GM19035 (cell line): ENCODE results near the gene BACE2.

Experiments
- ATAC-seq: cut with Tn5 transposase; IDR thresholded peaks from one replicate; pipeline ENCODE4 v1.9.1; 2021; ENCODE audit not compliant: unreplicated experiment

BACE2 gene

GRCh38 chr21:41211060-41211805 lies 43.3 kb downstream of the BACE2 start:
- ATAC-seq: no peak

- no peak for ATAC-seq
Measured at GRCh38 chr21:41213021-41213420, 45.1 kb downstream of the BACE2 start.

GRCh38 chr21:41215856-41216408 lies 48.0 kb downstream of the BACE2 start:
- ATAC-seq: no peak

- no peak for ATAC-seq
Measured at GRCh38 chr21:41216486-41216885, 48.5 kb downstream of the BACE2 start.

- no peak for ATAC-seq
Measured at GRCh38 chr21:41217671-41218385, 49.9 kb downstream of the BACE2 start.

- no peak for ATAC-seq
Measured at GRCh38 chr21:41219498-41220207, 51.7 kb downstream of the BACE2 start.

- no peak for ATAC-seq
Measured at GRCh38 chr21:41220208-41220733, 52.3 kb downstream of the BACE2 start.

GRCh38 chr21:41222247-41223068 lies 54.5 kb downstream of the BACE2 start:
- ATAC-seq: no peak

GRCh38 chr21:41226853-41227252 lies 58.9 kb downstream of the BACE2 start:
- ATAC-seq: no peak

- no peak for ATAC-seq
Measured at GRCh38 chr21:41227357-41228005, 59.5 kb downstream of the BACE2 start.

GRCh38 chr21:41228006-41228370 lies 60.0 kb downstream of the BACE2 start:
- ATAC-seq: no peak

GRCh38 chr21:41228492-41228891 lies 60.5 kb downstream of the BACE2 start:
- no peak for ATAC-seq

GRCh38 chr21:41228958-41229357 lies 61.0 kb downstream of the BACE2 start:
- ATAC-seq: no peak

- no peak for ATAC-seq
Measured at GRCh38 chr21:41229509-41230248, 61.7 kb downstream of the BACE2 start.

- no peak for ATAC-seq
Measured at GRCh38 chr21:41230497-41230896, 62.5 kb downstream of the BACE2 start.

- ATAC-seq: no peak
Measured at GRCh38 chr21:41231060-41231459, 63.1 kb downstream of the BACE2 start.

- no peak for ATAC-seq
Measured at GRCh38 chr21:41232013-41232412, 64.1 kb downstream of the BACE2 start.

GRCh38 chr21:41233916-41234315 lies 66.0 kb downstream of the BACE2 start:
- ATAC-seq: no peak

GRCh38 chr21:41234569-41234968 lies 66.6 kb downstream of the BACE2 start:
- ATAC-seq: no peak
